GM21737 (cell line): ENCODE data around the gene POC1A.

Experiments
- ATAC-seq: cut with Tn5 transposase; IDR thresholded peaks from one replicate; pipeline ENCODE4 v1.9.1; 2021; ENCODE audit warnings: mild to moderate bottlenecking, moderate library complexity; ENCODE audit not compliant: unreplicated experiment

Gene POC1A

GRCh38 chr3:52088445-52089367 is 65.5 kb downstream of the POC1A start:
- ATAC-seq: no peak

GRCh38 chr3:52087731-52088130 is 66.5 kb downstream of the POC1A start:
- no peak for ATAC-seq

GRCh38 chr3:52086976-52087663 is 67.1 kb downstream of the POC1A start:
- no peak for ATAC-seq

- no peak for ATAC-seq
Observed at GRCh38 chr3:52086461-52086860, 67.8 kb downstream of the POC1A start.

- no peak for ATAC-seq
Observed at GRCh38 chr3:52085681-52086282, 68.4 kb downstream of the POC1A start.

GRCh38 chr3:52084954-52085680 is 69.1 kb downstream of the POC1A start:
- no peak for ATAC-seq

- no peak for ATAC-seq
Observed at GRCh38 chr3:52084216-52084945, 69.8 kb downstream of the POC1A start.

GRCh38 chr3:52083556-52084087 is 70.6 kb downstream of the POC1A start:
- ATAC-seq: no peak

- no peak for ATAC-seq
Observed at GRCh38 chr3:52082951-52083350, 71.3 kb downstream of the POC1A start.

- ATAC-seq: no peak
Observed at GRCh38 chr3:52080830-52081719, 73.1 kb downstream of the POC1A start.

- ATAC-seq: no peak
Observed at GRCh38 chr3:52079958-52080357, 74.3 kb downstream of the POC1A start.

- ATAC-seq: no peak
Observed at GRCh38 chr3:52078781-52079560, 75.3 kb downstream of the POC1A start.

GRCh38 chr3:52077925-52078324 is 76.3 kb downstream of the POC1A start:
- no peak for ATAC-seq

- no peak for ATAC-seq
Observed at GRCh38 chr3:52076896-52077780, 77.1 kb downstream of the POC1A start.

- ATAC-seq: no peak
Observed at GRCh38 chr3:52073490-52073889, 80.7 kb downstream of the POC1A start.

GRCh38 chr3:52072471-52072870 is 81.8 kb downstream of the POC1A start:
- ATAC-seq: no peak

- ATAC-seq: no peak
Observed at GRCh38 chr3:52072020-52072419, 82.2 kb downstream of the POC1A start.
